Ramos (cell line): ENCODE results near the gene CFL2.

ENCODE experiments used
- in situ Hi-C: fragments of 300-500 bp; cut with MboI; formaldehyde crosslinking; loops from one replicate; pipeline ENCODE4 v1.14.3; 2022; ENCODE audit warnings: low sequenced_read_pairs; ENCODE audit not compliant: unreplicated experiment

CFL2 gene

GRCh38 chr14:34678306-34678705 is 36.1 kb downstream of the CFL2 start:
- in situ Hi-C loops = loop anchor here (10.0 kb wide), 1 partner anchor 736 kb away; no protein-coding TSS in a partner anchor

GRCh38 chr14:34676516-34677211 is 37.7 kb downstream of the CFL2 start:
- in situ Hi-C loops = loop anchor here (10.0 kb wide), 1 partner anchor 738 kb away; no protein-coding TSS in a partner anchor

- in situ Hi-C loops = loop anchor here (5.0 to 10.0 kb wide), 2 partner anchors 49 to 741 kb away; no protein-coding TSS in a partner anchor
Observed at GRCh38 chr14:34673702-34674101, 40.7 kb downstream of the CFL2 start.

GRCh38 chr14:34671716-34672115 is 42.7 kb downstream of the CFL2 start:
- in situ Hi-C loops = loop anchor here (5.0 to 10.0 kb wide), 2 partner anchors 51 to 743 kb away; no protein-coding TSS in a partner anchor

- in situ Hi-C loops = loop anchor here (10.0 kb wide), 1 partner anchor 247 kb away; no protein-coding TSS in a partner anchor
Observed at GRCh38 chr14:34668111-34668510, 46.3 kb downstream of the CFL2 start.

- in situ Hi-C loops = loop anchor here (10.0 kb wide), 1 partner anchor 248 kb away; no protein-coding TSS in a partner anchor
Observed at GRCh38 chr14:34667007-34667406, 47.4 kb downstream of the CFL2 start.

- in situ Hi-C loops = loop anchor here (10.0 kb wide), 1 partner anchor 249 kb away; no protein-coding TSS in a partner anchor
Observed at GRCh38 chr14:34665785-34666435, 48.5 kb downstream of the CFL2 start.

- in situ Hi-C loops = loop anchor here (10.0 kb wide), 1 partner anchor 252 kb away; no protein-coding TSS in a partner anchor
Observed at GRCh38 chr14:34662561-34663088, 51.8 kb downstream of the CFL2 start.

- in situ Hi-C loops = loop anchor here (10.0 kb wide), 1 partner anchor 254 kb away; no protein-coding TSS in a partner anchor
Observed at GRCh38 chr14:34660796-34661195, 53.6 kb downstream of the CFL2 start.
